Immature natural killer cell (primary cell): ENCODE measurements around the gene CCT2. TPM values are rescaled to one million over a fixed set of nuclear protein-coding genes. Genes with fewer than 3 reads are reported as not detected.

Source experiments
- DNase-seq, 3 donors: peaks; one replicate each; pipeline ENCODE4 v3.0.0; 2022; ENCODE audit warnings: mixed read lengths in 1 of 3
- H3K27ac Mint-ChIP-seq, 6 donors: one replicate each; pipeline ENCODE4 v1.8.0; 2020; ENCODE audit warnings: mixed read lengths in 6 of 6, mild to moderate bottlenecking in 5 of 6, inconsistent platforms in 4 of 6, moderate library complexity in 3 of 6
- H3K27me3 Mint-ChIP-seq, 3 donors: one replicate each; pipeline ENCODE4 v1.8.0; 2020 to 2021; ENCODE audit warnings: low read depth in 3 of 3, mild to moderate bottlenecking in 3 of 3, mixed read lengths in 3 of 3, moderate library complexity in 3 of 3, inconsistent platforms in 1 of 3
- H3K36me3 Mint-ChIP-seq, 3 donors: one replicate each; pipeline ENCODE4 v1.8.0; 2020; ENCODE audit warnings: mixed read lengths in 3 of 3, inconsistent platforms in 2 of 3, mild to moderate bottlenecking in 2 of 3
- H3K4me1 Mint-ChIP-seq, 2 donors: one replicate each; pipeline ENCODE4 v1.8.0; 2020; ENCODE audit warnings: inconsistent platforms in 2 of 2, mild to moderate bottlenecking in 2 of 2, mixed read lengths in 2 of 2, moderate library complexity in 1 of 2
- H3K4me3 Mint-ChIP-seq, 5 donors: one replicate each; pipeline ENCODE4 v1.8.0; 2020; ENCODE audit warnings: mild to moderate bottlenecking in 5 of 5, mixed read lengths in 5 of 5, inconsistent platforms in 3 of 5, moderate library complexity in 3 of 5
- H3K9me3 Mint-ChIP-seq, 6 donors: one replicate each; pipeline ENCODE4 v1.8.0; 2020; ENCODE audit warnings: mild to moderate bottlenecking in 6 of 6, mixed read lengths in 6 of 6, inconsistent platforms in 4 of 6, moderate library complexity in 3 of 6
- polyA plus RNA-seq, 3 donors: library from polyadenylated mRNA; unstranded; fragments of 300-500 nt; fragmentation: Illumina TruSeq; gene quantifications; one replicate each; pipeline ENCODE4 v1.2.3, GENCODE V29; 2021

The CCT2 gene
- polyA plus RNA-seq, 3 donors from 2014 or later = 129 to 201 (median 142) TPM

- peaks cover 12 to 22% (median 13%) of the 10 kb centered on the region in 3 donors for H3K36me3 Mint-ChIP-seq
- no peak overlapping the region for H3K4me3 Mint-ChIP-seq
- H3K9me3 Mint-ChIP-seq = no peaks in the 10 kb centered on the region
- H3K27me3 Mint-ChIP-seq = peaks cover 0 to 1% (median 0%) of the 10 kb centered on the region in 3 donors
- peak overlapping the region in 3 of 6 donors; percentile 24 to 79 (median 41) for H3K27ac Mint-ChIP-seq
- no peak for DNase-seq
- no peaks in the 10 kb centered on the region for H3K4me1 Mint-ChIP-seq
Observed at GRCh38 chr12:69569236-69569635, 16.0 kb upstream of the CCT2 start.

GRCh38 chr12:69570000-69570516, 15.2 kb upstream of the CCT2 start:
- H3K36me3 Mint-ChIP-seq = peaks cover 19 to 29% (median 19%) of the 10 kb centered on the region in 3 donors
- H3K27me3 Mint-ChIP-seq = peaks cover 0 to 1% (median 0%) of the 10 kb centered on the region in 3 donors
- H3K27ac Mint-ChIP-seq = peak overlapping the region in 5 of 6 donors; percentile 6 to 79 (median 41)
- no peaks in the 10 kb centered on the region for H3K4me1 Mint-ChIP-seq
- DNase-seq = no peak
- H3K4me3 Mint-ChIP-seq = no peak overlapping the region
- H3K9me3 Mint-ChIP-seq = no peaks in the 10 kb centered on the region

DNA sequence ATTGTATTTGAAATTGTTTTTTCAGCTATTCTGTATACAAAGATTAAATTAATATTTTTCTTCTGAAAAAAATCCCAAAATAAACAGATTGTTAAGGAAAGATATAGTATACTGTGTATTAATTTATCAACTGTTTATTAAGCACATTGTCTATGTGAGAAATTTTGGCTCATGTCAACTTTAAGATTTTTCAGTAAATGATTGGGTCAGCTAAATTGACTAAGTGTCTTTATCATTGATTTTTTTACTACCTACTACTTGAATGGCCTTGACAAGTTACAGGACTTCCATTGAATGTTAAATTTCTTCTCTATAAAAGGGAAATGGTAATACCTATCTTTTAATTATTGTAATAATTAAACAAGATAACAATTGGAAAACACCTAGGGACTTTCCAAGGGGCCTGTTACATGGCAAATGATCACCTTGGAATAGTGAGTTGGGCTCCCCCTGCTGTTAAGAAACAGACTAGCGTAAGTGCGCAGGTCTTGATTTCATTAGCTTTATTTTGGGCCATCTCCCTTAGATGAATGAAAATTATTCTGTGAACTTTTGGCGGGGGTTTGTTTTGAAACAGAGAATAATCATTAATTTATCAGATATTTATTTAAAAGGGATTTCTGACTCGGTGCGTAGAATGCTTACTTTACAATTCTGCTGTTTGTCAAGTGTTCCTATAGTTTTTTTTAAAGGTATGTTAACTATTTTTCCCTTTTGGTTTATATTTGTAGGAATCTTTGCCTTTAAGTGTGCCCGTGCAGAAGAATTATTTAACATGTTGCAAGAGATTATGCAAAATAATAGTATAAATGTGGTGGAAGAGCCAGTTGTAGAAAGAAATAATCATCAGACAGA, 14.5 kb upstream of the CCT2 start:
- Mint-ChIP-seq H3K36me3 (peaks cover 19 to 33% (median 19%) of the 10 kb centered on the region in 3 donors), H3K9me3 (no peaks in the 10 kb centered on the region)
- peak; percentile 51 to 57 (median 55) for DNase-seq

DNA sequence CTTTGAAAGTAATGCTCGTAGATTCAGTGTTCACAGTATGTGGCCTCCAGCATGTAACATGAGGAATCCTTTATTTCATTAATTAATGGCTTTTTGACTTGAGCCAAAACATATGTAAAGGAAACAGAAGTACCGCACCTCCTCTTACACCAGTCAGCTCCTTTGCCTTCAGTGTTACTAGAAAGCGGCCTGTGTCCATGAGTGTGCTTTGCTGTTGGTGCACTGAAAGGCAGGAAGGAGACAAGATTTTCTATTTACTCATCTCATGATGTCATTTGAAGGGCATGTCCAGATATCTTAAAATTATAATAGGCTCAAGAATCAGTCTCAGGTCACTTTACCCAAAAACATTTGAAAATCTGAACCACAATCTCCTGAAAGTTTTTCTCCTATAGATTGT, 9.9 kb upstream of the CCT2 start:
- Mint-ChIP-seq H3K4me3 (no peak overlapping the region), H3K9me3 (no peaks in the 10 kb centered on the region), H3K27ac (no peak overlapping the region), H3K36me3 (peaks cover 15 to 34% (median 19%) of the 10 kb centered on the region in 3 donors), H3K4me1 (no peaks in the 10 kb centered on the region), H3K27me3 (peaks cover 0 to 1% (median 0%) of the 10 kb centered on the region in 3 donors)
- no peak for DNase-seq

More for the DNA sequence above, 14.5 kb upstream of the CCT2 start:
- H3K4me3 Mint-ChIP-seq = no peak overlapping the region
- H3K4me1 Mint-ChIP-seq = no peaks in the 10 kb centered on the region
- H3K27ac Mint-ChIP-seq = no peak overlapping the region
- peaks cover 0 to 1% (median 0%) of the 10 kb centered on the region in 3 donors for H3K27me3 Mint-ChIP-seq

DNA sequence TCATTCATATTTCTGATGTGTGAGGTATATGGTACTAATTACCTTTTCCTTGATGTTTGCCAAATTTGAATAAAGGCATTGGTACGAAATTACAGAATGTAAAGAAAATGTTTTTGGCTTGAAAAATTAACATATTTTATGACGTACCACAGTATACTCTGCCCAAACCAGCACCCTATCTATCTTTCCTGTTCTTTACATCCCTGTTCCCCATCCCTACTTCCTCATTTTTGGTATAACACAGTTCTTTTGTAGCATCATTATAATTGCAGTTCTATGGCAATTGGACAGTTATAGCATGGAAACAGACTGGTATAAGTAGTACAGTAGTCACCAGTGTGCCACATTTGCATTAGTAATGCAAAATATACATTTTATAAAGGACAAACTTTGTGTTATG, 7.0 kb upstream of the CCT2 start:
- H3K27me3 Mint-ChIP-seq = peaks cover 0 to 3% (median 0%) of the 10 kb centered on the region in 3 donors
- H3K36me3 Mint-ChIP-seq = peaks cover 11 to 20% (median 12%) of the 10 kb centered on the region in 3 donors
- no peak for DNase-seq
- H3K9me3 Mint-ChIP-seq = no peaks in the 10 kb centered on the region
- H3K4me1 Mint-ChIP-seq = no peaks in the 10 kb centered on the region
- H3K27ac Mint-ChIP-seq = no peak overlapping the region
- no peak overlapping the region for H3K4me3 Mint-ChIP-seq

- no peak for DNase-seq
- peaks cover 8 to 14% (median 9%) of the 10 kb centered on the region in 3 donors for H3K36me3 Mint-ChIP-seq
- no peaks in the 10 kb centered on the region for H3K9me3 Mint-ChIP-seq
- H3K4me3 Mint-ChIP-seq = no peak overlapping the region
- H3K27ac Mint-ChIP-seq = no peak overlapping the region
- no peaks in the 10 kb centered on the region for H3K4me1 Mint-ChIP-seq
- peaks cover 0 to 3% (median 0%) of the 10 kb centered on the region in 3 donors for H3K27me3 Mint-ChIP-seq
Observed at GRCh38 chr12:69579029-69579428, 6.2 kb upstream of the CCT2 start.

GRCh38 chr12:69580074-69580473, 5.2 kb upstream of the CCT2 start:
- no peak for DNase-seq
- H3K4me1 Mint-ChIP-seq = peaks cover 2 to 7% of the 10 kb centered on the region in 2 donors
- peak overlapping the region in 1 of 5 donors; percentile 9 for H3K4me3 Mint-ChIP-seq
- H3K36me3 Mint-ChIP-seq = peaks cover 0 to 5% (median 0%) of the 10 kb centered on the region in 3 donors
- peaks cover 2 to 3% (median 2%) of the 10 kb centered on the region in 3 donors for H3K27me3 Mint-ChIP-seq
- H3K27ac Mint-ChIP-seq = peak overlapping the region in 1 of 6 donors; percentile 26
- H3K9me3 Mint-ChIP-seq = no peaks in the 10 kb centered on the region

GRCh38 chr12:69583203-69583602, 2.1 kb upstream of the CCT2 start:
- peak overlapping the region in 1 of 6 donors; percentile 45 for H3K27ac Mint-ChIP-seq
- DNase-seq = no peak
- H3K4me3 Mint-ChIP-seq = peak overlapping the region in 1 of 5 donors; percentile 18
- no peaks in the 10 kb centered on the region for H3K9me3 Mint-ChIP-seq
- H3K36me3 Mint-ChIP-seq = peaks cover under 1 to 2% (median 2%) of the 10 kb centered on the region in 3 donors
- peaks cover 12 to 15% of the 10 kb centered on the region in 2 donors for H3K4me1 Mint-ChIP-seq
- peaks cover 7 to 11% (median 9%) of the 10 kb centered on the region in 3 donors for H3K27me3 Mint-ChIP-seq

- DNase-seq = no peak
- Mint-ChIP-seq H3K4me1 (peaks cover 12 to 15% of the 10 kb centered on the region in 2 donors), H3K27me3 (peaks cover 7 to 11% (median 9%) of the 10 kb centered on the region in 3 donors), H3K9me3 (no peaks in the 10 kb centered on the region), H3K4me3 (no peak overlapping the region), H3K27ac (no peak overlapping the region), H3K36me3 (peaks cover 15 to 35% (median 24%) of the 10 kb centered on the region in 3 donors)
Observed at GRCh38 chr12:69588527-69588926, 3.3 kb downstream of the CCT2 start.

DNA sequence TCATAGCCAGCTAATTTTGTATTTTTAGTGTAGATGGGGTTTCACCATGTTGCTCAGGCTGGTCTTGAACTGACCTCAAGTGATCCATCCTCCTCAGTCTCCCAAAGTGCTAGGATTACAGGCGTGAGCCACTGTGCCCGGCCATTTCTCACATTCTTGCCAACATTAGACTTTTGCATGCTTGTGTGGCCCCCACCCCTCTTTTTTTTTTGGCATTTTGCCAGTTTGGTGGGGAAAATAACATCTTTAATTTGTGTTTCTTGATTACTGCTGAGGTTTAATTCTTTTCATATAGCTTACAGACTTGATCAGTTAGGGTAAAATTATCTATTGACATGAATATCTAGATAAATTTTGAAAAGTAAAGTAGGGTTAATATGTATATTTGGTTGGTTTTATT, 3.8 kb downstream of the CCT2 start:
- H3K27ac Mint-ChIP-seq = no peak overlapping the region
- DNase-seq = no peak
- H3K27me3 Mint-ChIP-seq = peaks cover 7 to 11% (median 9%) of the 10 kb centered on the region in 3 donors
- H3K9me3 Mint-ChIP-seq = no peaks in the 10 kb centered on the region
- no peak overlapping the region for H3K4me3 Mint-ChIP-seq
- H3K4me1 Mint-ChIP-seq = peaks cover 12 to 15% of the 10 kb centered on the region in 2 donors
- peaks cover 15 to 39% (median 28%) of the 10 kb centered on the region in 3 donors for H3K36me3 Mint-ChIP-seq

DNA sequence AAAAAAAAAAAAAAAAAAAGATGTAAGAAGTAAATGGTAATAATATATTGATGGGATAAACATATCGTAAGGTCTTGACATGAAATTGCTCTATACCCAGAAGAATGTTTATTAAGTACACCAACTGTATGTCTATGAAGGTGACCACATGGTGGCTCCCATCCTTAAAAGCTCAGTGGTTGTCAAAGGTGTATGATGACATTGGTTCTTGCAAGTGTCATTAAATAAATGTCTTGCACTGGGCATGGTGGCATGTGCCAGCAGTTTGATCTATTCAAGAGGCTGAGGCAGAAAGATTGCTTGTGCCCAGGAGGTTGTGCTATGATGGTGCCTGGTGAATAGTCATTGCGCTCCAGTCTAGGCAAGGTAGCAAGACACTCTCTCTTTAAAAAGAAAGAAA, 10.4 kb downstream of the CCT2 start:
- H3K27me3 Mint-ChIP-seq = peaks cover 0 to 2% (median 0%) of the 10 kb centered on the region in 3 donors
- H3K36me3 Mint-ChIP-seq = peaks cover 26 to 51% (median 30%) of the 10 kb centered on the region in 3 donors
- H3K4me3 Mint-ChIP-seq = no peak overlapping the region
- H3K27ac Mint-ChIP-seq = peak overlapping the region in 1 of 6 donors; percentile 51
- no peaks in the 10 kb centered on the region for H3K9me3 Mint-ChIP-seq
- H3K4me1 Mint-ChIP-seq = peaks cover 0 to 4% of the 10 kb centered on the region in 2 donors
- no peak for DNase-seq

- H3K27ac Mint-ChIP-seq = no peak overlapping the region
- H3K4me1 Mint-ChIP-seq = peaks cover 0 to 4% of the 10 kb centered on the region in 2 donors
- H3K9me3 Mint-ChIP-seq = no peaks in the 10 kb centered on the region
- no peaks in the 10 kb centered on the region for H3K27me3 Mint-ChIP-seq
- peaks cover 17 to 57% (median 37%) of the 10 kb centered on the region in 3 donors for H3K36me3 Mint-ChIP-seq
- DNase-seq = no peak
- H3K4me3 Mint-ChIP-seq = no peak overlapping the region
Observed at GRCh38 chr12:69598174-69598753, 13.0 kb downstream of the CCT2 start.

GRCh38 chr12:69600804-69601203, 15.5 kb downstream of the CCT2 start:
- peaks cover 17 to 56% (median 33%) of the 10 kb centered on the region in 3 donors for H3K36me3 Mint-ChIP-seq
- no peaks in the 10 kb centered on the region for H3K27me3 Mint-ChIP-seq
- H3K4me3 Mint-ChIP-seq = no peak overlapping the region
- peak overlapping the region in 3 of 6 donors; percentile 23 to 38 (median 25) for H3K27ac Mint-ChIP-seq
- H3K9me3 Mint-ChIP-seq = no peaks in the 10 kb centered on the region
- peaks cover 0 to 1% of the 10 kb centered on the region in 2 donors for H3K4me1 Mint-ChIP-seq
- no peak for DNase-seq
